ENCODE measurements around the gene TP53I11. TPM values are rescaled to one million over a fixed set of nuclear protein-coding genes. Genes with fewer than 3 reads are reported as not detected.

TP53I11 gene
- total RNA-seq, 3 donors from 2014 or later (not counting 1 experiment from before 2014, with no cell fraction given): 3.7 to 13.9 (median 9.2) TPM

GRCh38 chr11:44885919-44886789 lies 64.5 kb downstream of the TP53I11 start:
- H3K9me3 Mint-ChIP-seq: no peaks in the 10 kb centered on the region
- no peak for ATAC-seq
- no peaks in the 10 kb centered on the region for H3K27me3 ChIP-seq (ENCODE audit: control insufficient read depth, insufficient read depth, low read length)
- no peak overlapping the region for H3K4me3 Mint-ChIP-seq
- no peaks in the 10 kb centered on the region for H3K36me3 Mint-ChIP-seq
- peaks cover 19 to 22% of the 10 kb centered on the region in 2 donors for H3K27me3 Mint-ChIP-seq (ENCODE audit: low read depth in 2 of 2)
- no peak overlapping the region for H3K27ac ChIP-seq (ENCODE audit: low read length)
- H3K36me3 ChIP-seq (ENCODE audit: control insufficient read depth, insufficient read depth, low read length): no peaks in the 10 kb centered on the region
- H3K4me3 ChIP-seq (ENCODE audit: low read length): no peak overlapping the region
- H3K4me1 Mint-ChIP-seq: no peaks in the 10 kb centered on the region
- H3K4me1 ChIP-seq (ENCODE audit: control insufficient read depth, insufficient read depth, low read length): no peaks in the 10 kb centered on the region
- no peak for TF ChIP-seq CTCF (IDR thresholded peaks at IDR 0.05)
- intact Hi-C loops (cut with micrococcal nuclease): no loop called here
- no peaks in the 10 kb centered on the region for H3K9me3 ChIP-seq (ENCODE audit: control insufficient read depth, insufficient read depth, low read length)
- no peak for DNase-seq
- no peak overlapping the region for H3K27ac Mint-ChIP-seq
- WGBS (ENCODE audit: insufficient coverage): 80% methylated on average over 13 of the region's 13 CpGs

- Mint-ChIP-seq H3K9me3 (no peaks in the 10 kb centered on the region), H3K4me3 (no peak overlapping the region), H3K27ac (no peak overlapping the region), H3K36me3 (no peaks in the 10 kb centered on the region), H3K27me3 (ENCODE audit: low read depth in 2 of 2) (peaks cover 19 to 29% of the 10 kb centered on the region in 2 donors), H3K4me1 (no peaks in the 10 kb centered on the region)
- Histone ChIP-seq H3K4me1 (ENCODE audit: control insufficient read depth, insufficient read depth, low read length) (no peaks in the 10 kb centered on the region), H3K27ac (ENCODE audit: low read length) (no peak overlapping the region), H3K9me3 (ENCODE audit: control insufficient read depth, insufficient read depth, low read length) (no peaks in the 10 kb centered on the region), H3K36me3 (ENCODE audit: control insufficient read depth, insufficient read depth, low read length) (no peaks in the 10 kb centered on the region), H3K4me3 (ENCODE audit: low read length) (no peak overlapping the region), H3K27me3 (ENCODE audit: control insufficient read depth, insufficient read depth, low read length) (no peaks in the 10 kb centered on the region)
- 93% methylated on average over 11 of the region's 12 CpGs for WGBS (ENCODE audit: insufficient coverage)
- ATAC-seq (no peak), DNase-seq (no peak)
- intact Hi-C loops (cut with micrococcal nuclease): no loop called here
- TF ChIP-seq CTCF (IDR thresholded peaks at IDR 0.05): no peak
These were observed 65.4 kb downstream of the TP53I11 start for GRCh38 chr11:44885065-44885810.

GRCh38 chr11:44884056-44884455 lies 66.6 kb downstream of the TP53I11 start:
- Mint-ChIP-seq H3K9me3 (no peaks in the 10 kb centered on the region), H3K36me3 (no peaks in the 10 kb centered on the region), H3K27me3 (ENCODE audit: low read depth in 2 of 2) (peaks cover 19 to 31% of the 10 kb centered on the region in 2 donors), H3K4me1 (no peaks in the 10 kb centered on the region), H3K27ac (no peak overlapping the region), H3K4me3 (no peak overlapping the region)
- TF ChIP-seq CTCF (IDR thresholded peaks at IDR 0.05): no peak
- 86% methylated on average over 6 of the region's 6 CpGs for WGBS (ENCODE audit: insufficient coverage)
- no peaks in the 10 kb centered on the region for H3K9me3 ChIP-seq (ENCODE audit: control insufficient read depth, insufficient read depth, low read length)
- H3K4me3 ChIP-seq (ENCODE audit: low read length): no peak overlapping the region
- H3K4me1 ChIP-seq (ENCODE audit: control insufficient read depth, insufficient read depth, low read length): no peaks in the 10 kb centered on the region
- DNase-seq (no peak), ATAC-seq (no peak)
- intact Hi-C loops (cut with micrococcal nuclease): no loop called here
- no peaks in the 10 kb centered on the region for H3K36me3 ChIP-seq (ENCODE audit: control insufficient read depth, insufficient read depth, low read length)
- no peak overlapping the region for H3K27ac ChIP-seq (ENCODE audit: low read length)
- no peaks in the 10 kb centered on the region for H3K27me3 ChIP-seq (ENCODE audit: control insufficient read depth, insufficient read depth, low read length)

Measured in natural killer cell (primary cell).